Bladder microvascular endothelial cell (primary cell): ENCODE results near the gene FEZ2. TPM values are rescaled to one million over a fixed set of nuclear protein-coding genes. Genes with fewer than 3 reads are reported as not detected.

Experiments
- total RNA-seq: library from RNA; depleted of rRNA; stranded (reverse); fragments of >200 nt; gene quantifications from 2 replicates; pipeline ENCODE4 v1.2.3, GENCODE V29; 2014

The FEZ2 gene, protein sequence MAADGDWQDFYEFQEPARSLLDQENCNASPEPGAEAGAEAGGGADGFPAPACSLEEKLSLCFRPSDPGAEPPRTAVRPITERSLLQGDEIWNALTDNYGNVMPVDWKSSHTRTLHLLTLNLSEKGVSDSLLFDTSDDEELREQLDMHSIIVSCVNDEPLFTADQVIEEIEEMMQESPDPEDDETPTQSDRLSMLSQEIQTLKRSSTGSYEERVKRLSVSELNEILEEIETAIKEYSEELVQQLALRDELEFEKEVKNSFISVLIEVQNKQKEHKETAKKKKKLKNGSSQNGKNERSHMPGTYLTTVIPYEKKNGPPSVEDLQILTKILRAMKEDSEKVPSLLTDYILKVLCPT
- total RNA-seq, result 77.1 and 126 TPM in 2 replicates

DNA sequence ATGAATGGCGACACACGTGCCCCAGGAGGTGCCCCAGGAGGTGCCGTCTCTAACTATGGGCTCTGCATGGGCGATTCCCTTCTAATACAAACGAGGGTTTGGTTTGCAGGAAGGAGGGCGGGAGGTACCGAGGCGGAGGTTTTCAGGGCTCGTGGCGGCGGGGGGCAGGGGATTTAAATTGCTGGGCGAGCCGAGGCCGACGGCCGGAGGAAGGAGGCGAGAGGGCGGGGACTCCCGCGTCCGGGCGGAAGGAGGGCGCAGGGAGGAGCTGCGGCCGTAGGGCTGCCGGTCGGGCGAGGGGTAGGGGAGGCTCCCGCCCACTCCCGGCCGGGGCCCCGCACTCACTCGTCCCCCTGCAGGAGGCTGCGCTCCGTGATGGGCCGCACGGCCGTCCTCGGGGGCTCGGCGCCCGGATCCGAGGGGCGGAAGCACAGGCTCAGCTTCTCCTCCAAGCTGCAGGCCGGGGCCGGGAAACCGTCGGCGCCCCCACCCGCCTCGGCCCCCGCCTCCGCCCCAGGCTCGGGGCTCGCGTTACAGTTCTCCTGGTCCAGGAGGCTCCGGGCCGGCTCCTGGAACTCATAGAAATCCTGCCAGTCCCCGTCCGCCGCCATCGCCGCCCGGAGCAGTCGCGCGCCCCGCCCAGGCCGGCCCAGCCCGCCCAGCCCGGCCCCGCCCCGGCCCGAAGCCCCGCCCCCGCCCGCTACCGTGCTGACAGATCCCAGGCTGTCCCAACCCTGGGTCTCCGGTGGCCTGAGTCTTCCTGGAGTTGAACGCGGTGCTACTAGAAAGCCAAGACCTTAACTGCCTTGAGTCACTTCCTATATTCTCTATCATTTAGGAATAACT, at the start of gene FEZ2:
Gene FEZ2 (minus strand): TSS at position 637 of the 846 bp plus-strand sequence. CDS start 26 bp downstream, at position 611.

Other genes with a start within 250 kb of the FEZ2 start
- 681 and 1,578 TPM in 2 replicates for gene CRIM1, start 242.4 kb downstream of the FEZ2 start, total RNA-seq
- not detected in 2 replicates for gene VIT, start 98.5 kb upstream of the FEZ2 start, total RNA-seq